GM20000 (cell line): ENCODE measurements around the gene SERPINE1.

Experiments used
- DNase-seq: peaks from one replicate; pipeline ENCODE4 v3.0.0; 2012; ENCODE audit warnings: low spot score
- TF ChIP-seq, protein P1 (sequence below): IDR thresholded peaks from 2 replicates; pipeline ENCODE4 v1.5.1; 2012; ENCODE audit warnings: mild to moderate bottlenecking, control low read depth; ENCODE audit errors: extremely low read depth, missing control alignments

The SERPINE1 gene

DNA sequence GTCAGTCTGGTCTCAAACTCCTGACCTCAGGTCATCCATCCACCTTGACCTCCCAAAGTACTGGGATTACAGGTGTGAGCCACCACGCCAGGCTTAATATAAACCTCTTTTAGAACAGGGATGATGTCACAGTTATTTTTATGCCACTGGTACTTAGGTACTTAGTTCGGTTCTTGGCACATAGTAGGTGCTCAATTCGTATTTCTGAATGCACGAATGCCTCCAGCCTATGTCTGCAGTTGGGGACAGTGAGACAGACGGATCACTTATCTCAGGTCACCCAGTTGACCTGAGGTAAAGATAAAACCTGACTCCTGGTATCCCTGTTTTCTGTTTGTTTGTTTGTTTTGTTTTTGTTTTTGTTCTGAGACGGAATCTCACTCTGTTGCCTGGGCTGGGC is 59.3 kb downstream of the SERPINE1 start:
- no peak for DNase-seq
- TF ChIP-seq, protein P1, sequence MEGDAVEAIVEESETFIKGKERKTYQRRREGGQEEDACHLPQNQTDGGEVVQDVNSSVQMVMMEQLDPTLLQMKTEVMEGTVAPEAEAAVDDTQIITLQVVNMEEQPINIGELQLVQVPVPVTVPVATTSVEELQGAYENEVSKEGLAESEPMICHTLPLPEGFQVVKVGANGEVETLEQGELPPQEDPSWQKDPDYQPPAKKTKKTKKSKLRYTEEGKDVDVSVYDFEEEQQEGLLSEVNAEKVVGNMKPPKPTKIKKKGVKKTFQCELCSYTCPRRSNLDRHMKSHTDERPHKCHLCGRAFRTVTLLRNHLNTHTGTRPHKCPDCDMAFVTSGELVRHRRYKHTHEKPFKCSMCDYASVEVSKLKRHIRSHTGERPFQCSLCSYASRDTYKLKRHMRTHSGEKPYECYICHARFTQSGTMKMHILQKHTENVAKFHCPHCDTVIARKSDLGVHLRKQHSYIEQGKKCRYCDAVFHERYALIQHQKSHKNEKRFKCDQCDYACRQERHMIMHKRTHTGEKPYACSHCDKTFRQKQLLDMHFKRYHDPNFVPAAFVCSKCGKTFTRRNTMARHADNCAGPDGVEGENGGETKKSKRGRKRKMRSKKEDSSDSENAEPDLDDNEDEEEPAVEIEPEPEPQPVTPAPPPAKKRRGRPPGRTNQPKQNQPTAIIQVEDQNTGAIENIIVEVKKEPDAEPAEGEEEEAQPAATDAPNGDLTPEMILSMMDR = no peak

DNA sequence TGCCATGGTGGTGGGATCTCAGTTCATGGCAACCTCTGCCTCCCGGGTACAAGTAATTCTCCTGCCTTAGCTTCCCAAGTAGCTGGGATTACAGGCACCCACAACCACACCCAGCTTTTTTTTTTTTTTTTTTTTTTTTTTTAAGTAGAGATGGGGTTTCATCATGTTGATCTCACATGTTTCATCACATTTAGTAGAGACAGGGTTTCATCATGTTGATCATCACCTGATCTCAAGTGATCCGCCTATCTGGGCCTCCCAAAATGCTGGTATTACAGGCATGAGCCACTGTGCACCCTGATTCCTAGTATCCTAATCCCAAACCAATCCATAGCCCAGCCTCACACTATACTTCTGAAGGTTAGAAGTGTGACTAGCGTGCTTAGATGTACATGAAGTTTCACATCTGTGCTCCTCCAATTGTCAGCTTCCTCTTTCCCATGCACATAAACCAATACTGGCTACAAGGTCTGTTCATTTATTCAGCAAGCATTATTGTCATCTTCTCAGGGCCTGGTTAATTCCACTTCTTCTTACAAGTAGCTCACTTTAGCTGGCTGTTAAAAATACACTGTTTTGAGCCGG is 60.0 kb downstream of the SERPINE1 start:
- no peak for DNase-seq
- TF ChIP-seq, protein P1 = no peak
